ENCODE data around the gene ICA1L.

ICA1L gene

DNA sequence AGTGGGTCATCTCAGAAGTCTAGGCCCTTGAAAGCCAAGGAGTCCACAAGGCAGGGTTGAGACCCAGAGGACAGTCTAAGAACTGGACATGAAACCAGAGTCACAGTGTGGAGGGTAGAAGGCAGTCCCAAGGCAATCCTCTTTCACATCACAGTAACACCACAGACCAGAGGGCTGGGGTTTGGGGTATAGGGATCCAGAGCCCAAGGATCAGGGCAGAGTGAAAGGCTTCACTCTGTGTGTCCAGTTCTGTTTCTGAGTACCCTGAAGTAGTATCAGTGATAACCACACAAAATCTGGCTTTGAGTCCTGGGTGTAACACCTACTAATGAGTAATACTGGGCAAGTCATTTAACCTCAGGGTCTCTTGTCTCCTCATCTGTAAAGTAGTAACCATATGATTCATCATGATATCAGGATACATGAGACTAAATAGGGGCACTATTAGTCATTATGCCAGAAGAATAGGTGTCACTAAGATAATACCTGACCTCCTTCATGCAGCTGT lies 91.0 kb downstream of the ICA1L start:
- DNase-seq: no peak

DNA sequence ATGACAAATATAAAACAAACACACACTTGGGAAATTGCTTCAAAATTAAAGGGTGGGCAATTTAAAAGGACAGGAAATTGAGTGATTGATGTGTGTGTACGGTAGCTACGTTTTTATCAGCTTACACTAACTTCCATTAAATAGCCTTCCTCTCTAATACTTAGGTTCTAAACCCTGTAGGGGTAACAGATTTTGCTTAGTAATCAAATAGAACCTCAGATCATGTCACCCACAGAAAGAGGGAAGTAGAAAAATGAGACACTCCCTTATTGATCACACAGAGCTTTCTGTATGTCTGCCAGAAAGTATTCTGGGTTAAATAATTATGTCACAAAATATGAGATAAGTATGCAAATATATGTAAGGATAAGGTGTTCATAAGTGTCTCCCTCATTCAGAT lies 93.3 kb downstream of the ICA1L start:
- DNase-seq: no peak

DNA sequence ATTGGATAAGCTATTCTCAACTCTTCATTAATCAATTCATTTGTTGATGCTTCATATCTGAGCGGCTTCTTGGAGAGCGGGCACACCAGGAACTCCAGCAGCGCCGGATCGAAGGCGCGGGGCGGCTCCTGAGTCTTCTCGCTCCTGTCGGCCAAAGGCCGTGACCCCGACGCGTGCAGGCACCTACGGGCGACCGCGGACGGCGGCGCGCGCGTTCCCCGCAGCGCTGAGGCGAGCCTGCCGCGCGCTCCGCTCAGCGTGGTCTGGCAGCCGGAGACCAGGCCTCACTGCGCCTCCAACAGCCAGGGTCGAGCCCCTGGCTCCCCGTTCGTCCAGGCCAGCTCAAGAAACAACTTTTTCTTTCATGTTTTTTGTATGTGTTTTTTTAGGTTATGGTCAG lies 97.5 kb downstream of the ICA1L start:
- no peak for DNase-seq

DNA sequence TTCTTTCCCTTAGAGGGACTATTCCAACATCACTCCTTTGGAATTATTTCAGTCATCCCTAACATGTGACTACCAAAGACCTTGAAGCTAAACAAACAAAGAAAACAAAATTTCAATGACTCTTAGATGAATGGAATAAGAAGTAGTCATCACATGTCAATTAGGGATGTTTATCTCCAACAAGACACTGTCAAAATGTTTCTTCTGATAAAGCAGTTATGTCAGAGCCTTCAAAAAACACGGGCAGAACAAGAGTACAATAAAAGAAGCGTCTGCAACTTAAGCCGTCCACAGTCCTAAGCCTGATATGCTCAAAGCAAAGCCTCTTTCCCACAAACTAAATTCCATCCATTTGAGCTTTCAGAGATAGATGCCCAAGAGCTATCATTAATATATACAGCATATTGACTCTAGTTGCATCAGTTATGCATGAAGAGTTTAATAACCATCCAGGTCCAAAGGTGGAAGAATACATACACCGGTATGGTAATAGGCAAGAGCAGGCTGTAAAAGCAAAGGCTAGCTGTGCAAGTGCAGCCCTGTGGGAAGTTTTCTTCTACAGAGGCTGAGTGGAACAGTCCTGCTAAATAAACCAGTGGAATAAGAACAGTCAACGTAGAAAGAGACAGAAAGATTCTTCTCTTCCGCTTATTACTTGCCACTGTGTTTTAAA lies 98.1 kb downstream of the ICA1L start:
- DNase-seq: no peak

DNA sequence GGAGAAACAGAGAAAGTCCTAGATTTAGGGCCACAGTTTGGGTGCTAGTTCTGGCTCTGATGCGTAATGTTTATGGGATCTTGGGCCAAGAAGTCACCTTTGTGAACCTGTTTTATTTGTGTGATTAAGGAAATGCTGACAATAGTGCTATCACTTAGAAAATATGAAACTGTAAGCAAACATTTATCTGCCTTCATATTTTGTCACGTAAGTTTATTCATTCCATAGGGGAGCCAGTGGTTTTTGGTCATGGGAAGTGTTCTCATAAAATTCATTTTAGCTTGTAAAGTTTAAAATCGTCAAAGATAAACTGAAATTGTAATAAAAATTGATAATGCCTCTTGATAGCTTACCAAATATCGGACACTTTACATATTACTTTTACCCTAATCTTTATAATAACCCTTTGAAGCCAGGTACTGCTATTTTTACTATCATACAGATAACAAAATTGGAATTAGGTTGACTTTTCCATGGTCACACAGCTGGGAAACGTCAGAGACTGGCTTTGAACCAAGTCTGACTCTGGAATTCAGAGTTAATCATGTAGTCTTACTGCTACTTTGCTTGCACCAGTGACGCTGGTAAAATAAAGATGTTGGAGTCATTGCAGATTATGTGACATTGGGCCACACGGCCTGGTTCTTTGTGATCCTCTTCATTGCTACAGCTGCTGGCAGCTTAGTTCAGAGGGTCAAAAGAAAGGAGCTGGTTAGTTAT lies 99.7 kb downstream of the ICA1L start:
- no peak for DNase-seq

DNA sequence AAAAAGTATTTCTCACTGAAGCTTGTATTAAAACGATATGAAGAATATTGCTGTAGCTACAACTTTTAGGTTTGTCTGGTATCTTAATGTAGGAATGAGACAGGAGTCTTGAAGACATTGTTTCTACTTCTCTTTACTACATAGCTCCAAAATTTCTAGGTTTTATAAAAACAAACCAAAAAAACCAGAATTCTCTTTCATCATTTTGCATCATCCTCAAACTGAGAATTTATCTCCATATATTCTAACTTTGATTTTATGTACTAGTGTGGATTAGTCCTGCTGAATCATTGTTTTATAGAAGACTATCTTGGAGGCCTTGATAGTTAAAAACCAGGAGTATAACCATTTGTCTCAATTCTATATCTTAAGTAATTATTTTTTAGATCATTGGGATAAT lies 100.2 kb downstream of the ICA1L start:
- no peak for DNase-seq

DNA sequence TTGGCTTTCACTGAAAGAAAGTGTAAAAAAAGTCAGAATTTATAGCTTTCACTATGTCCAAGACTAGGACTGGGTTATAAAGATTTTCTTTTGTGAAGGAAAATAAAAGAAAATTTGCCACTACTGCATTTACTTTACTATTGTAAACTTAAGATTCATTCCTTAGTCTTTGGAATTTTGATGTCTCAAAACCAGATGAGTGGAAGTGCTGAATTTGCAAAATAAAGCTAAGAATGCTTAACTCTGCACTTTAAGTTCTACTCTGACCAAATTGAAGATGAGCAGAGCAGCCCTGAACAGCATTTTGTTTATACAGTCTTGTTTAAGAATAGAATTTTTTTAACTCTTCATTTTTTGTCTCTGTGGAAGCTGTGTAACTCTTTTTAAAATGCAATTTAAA lies 102.4 kb downstream of the ICA1L start:
- no peak for DNase-seq

DNA sequence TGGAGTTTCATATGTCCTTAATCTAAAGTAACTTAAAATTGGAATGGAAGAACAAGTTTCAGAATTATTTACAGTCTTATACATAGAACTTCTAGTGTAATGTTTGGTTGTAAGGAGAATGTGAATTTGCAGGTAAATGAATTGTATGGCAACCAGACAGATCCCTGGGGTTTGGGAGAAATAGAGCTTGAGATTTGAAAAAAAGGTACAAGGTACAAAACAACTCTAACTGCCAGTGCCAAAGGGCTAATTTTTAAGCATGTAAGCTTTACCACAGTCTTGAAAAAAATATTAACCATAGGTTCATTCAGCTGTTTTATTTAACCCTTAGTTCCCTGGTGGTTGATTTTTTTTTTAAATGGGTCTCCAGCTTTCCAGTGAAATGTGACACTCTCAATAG lies 103.3 kb downstream of the ICA1L start:
- no peak for DNase-seq

DNA sequence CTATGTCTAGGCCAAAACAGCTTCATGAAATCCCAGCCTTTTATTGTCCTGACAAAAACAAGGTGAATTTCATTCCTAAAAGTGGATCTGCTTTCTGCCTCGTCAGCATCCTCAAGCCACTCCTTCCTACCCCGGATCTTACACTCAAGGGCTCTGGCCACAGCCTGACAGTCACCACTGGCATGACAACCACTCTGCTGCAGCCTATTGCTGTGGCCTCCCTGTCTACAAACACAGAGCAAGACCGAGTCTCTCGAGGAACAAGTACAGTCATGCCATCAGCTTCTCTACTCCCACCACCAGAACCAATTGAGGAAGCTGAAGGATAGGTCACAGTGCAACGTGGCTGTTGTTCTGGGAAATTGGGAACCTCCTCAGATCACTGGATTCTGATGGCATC lies 106.1 kb downstream of the ICA1L start:
- DNase-seq: no peak

DNA sequence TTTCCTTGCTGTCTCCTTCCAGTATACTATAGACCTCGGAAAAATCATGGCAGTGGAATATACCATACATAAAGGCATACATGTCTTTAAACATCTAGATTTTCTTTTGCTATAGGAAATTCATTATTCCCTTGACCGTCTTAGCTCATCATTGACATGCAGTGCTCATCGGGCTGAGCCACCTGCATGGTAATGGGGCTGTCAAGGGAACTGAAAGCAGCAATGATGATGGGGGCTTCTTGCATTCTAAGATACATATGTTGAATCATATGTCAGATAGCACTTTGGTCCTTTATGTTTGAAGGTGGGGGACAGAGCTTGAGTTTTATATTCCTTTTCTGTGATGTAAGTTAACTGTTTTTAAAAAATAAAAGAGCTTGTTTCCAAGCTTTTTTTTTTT lies 106.6 kb downstream of the ICA1L start:
- DNase-seq: no peak

DNA sequence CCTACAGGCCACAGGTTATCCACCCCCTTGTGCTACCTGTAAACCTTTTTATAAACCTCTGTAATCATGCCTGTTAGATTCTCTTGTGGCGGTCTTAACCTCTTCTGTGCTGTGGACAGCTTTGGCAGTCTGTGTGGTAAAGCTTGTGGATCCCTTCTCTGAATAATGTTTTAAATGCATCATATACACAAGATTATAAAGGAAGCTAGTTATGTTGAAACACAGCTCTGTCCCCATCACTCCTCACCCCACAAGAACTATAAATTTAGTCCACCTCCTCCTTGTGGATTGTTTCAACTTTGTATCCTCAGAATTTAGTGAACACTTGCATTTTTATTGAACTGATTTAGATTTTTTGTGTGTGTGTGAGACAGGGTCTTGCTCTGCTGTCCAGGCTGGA lies 107.7 kb downstream of the ICA1L start:
- no peak for DNase-seq

DNA sequence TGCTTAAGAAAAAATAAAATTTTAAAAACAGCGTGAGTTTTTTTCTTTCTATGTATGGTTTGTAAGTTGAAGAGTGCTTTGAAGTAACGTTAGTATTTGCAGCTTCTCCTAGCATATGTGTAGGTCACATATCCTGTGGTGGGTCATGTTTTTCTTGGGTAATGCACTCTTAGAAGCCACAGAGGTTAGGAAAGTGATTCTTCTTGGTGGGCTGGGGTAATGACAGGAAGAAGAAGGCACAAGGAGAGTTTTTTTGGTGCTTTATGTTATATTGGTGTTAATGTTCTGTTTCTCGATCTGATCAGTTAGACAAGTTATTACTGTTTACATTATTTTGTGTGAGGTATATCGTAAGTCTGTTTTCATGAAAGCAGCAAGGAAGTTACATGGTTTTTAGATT lies 109.0 kb downstream of the ICA1L start:
- DNase-seq: peak; percentile 43

DNA sequence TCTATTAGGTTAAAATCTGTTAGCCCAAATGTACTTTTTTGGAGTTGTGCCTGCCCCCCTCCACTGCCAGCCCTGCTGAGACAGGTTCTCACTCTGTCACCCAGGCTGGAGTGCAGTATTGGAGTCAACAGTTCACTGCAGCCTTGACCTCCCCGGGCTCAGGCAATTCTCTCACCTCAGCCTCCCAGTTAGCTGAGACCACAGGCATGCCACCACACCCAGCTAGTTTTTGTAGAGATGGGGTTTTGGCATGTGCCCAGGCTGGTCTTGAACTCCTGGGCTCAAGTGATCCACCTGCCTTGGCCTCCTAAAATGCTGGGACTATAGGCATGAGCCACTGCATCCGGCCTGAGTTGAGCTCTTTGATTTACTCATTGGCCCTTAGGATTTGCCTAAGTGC lies 110.7 kb downstream of the ICA1L start:
- DNase-seq: no peak

DNA sequence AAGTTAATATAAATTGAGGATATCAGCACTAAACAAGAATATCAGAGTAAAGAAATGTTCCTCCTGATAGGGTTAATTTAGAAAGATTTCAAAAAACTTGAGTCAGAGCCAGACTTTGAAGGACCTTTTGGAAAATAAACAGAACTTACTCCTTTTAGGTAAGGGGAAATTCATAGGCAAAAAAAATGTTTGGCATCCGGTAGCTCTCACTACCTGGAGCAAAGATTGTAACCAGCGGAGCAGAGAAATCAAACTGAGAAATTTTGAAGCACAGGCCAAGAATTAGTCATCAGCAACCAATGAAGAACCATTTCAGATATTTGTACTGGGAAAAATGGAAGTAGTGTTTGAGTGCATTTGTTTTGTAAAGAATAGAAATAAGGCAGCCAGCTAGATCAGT lies 113.0 kb downstream of the ICA1L start:
- DNase-seq: no peak

DNA sequence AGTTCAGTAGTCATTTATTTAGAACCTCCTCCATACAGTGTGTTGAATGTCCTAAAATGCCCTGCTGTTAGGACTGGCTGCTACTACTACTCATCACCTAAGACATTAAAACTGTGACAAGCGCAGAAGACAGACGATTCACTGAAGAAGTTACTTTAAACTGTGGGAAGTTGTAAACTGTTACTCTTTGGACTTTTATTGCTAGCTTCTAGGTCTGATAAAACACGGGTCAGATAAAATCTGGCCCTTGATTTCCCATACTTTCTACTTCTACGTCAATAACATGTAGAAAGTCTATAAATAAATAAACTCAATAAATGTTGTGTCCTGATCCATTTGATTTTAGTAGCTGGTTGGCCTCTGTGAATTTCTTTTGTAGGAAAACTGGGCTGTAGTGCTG lies 113.4 kb downstream of the ICA1L start:
- no peak for DNase-seq

DNA sequence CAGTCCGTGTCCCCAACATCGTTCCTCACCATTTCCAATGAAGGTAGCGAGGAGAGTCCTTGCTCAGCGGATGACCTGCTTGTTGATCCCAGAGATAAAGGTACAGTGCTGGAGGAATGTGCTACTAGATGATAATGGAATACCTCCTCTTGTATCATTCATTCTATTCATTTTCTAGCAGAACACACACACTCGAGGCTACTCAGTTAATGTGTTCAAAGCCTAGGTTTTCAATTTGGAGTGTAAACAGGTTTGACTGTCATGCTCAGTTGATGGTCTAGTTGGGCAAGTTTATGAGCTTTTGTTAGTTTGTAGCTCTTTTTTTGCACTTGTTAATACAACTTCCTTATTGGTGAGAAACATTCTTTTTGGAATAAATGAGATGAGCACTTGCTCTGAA lies 114.2 kb downstream of the ICA1L start:
- no peak for DNase-seq

DNA sequence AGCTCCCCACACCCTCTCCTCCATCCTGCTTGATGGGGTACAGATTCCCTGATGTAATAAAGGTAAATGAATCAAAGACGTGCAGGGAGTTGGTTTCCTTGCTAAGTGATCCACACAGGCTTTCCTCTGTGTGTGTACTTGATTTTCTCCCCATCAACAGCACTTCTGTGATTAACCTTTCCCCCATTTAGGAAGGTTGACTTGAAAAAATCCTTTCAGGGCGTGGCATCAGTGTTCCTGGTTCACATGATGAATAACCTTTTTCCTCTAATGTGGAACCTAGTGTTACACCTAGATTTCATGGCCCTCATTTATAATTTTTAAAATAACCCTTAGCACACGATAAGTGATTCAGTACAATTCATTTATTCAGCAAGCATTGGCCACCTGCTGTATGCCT lies 115.0 kb downstream of the ICA1L start:
- DNase-seq: no peak

DNA sequence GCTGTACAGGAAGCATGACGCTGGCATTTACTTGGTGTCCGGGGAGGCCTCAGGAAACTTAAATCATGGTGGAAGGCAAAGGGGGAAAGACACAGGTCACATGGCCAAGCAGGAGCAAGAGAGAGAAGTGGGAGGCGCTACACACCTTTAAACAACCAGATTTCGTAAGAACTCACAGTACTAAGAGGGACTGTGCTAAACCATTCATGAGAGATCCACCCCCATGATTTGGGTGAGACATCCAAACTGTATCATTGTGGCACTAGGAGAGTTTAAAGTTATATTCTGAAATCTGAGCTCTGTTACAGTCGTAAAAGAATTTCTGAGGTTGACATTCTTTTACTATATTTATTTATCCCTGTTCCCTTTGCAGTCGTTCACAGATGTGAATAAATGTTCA lies 116.6 kb downstream of the ICA1L start:
- DNase-seq: no peak

DNA sequence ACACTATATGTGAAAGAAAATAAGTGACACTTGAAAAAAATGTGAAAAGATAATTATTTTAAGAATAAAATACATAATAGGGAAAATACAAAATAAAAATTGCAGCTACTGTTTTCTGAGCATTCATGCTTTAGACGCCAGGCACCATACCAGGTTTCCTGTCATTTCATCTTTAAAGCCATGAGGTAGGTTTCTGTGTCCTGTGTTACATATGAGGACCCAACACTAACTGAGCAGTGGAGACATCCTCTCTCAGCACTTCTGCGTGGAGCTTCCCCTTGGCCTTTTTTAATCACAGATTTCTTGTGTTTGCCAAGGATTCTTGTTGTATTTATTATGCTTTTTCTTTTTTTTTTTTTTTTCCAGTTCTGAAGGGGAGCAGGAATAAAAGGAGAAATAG lies 119.5 kb downstream of the ICA1L start:
- DNase-seq: no peak

DNA sequence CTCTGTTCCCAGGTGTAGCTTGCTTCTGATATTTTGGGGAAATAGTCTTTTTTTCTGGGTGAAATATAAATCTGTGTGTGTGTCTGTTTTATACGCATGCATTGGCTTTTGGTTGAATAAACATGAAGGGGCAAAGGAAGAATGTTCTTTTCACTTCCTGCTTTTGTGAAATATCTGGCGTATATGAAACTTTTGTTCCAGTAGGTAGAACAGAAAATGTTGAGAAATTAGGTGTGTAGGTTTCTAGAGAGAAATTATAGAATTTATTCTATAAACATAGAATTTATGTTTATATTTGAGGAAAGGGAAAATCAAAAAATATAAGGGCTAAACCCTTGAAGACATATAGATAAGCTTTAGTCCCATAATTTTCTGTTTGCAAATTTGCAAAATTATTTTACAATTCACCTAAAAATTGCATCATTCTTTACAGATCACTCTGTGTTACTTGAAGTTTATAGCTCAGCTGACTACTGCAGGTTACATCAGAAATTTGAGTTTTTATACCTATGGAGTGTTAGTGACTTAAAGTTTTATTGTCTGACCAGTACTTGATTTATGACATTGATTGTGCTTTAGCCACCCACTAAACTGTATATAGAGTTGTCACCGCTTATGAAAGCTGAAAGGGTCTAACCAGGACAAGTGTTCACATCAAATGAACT lies 120.7 kb downstream of the ICA1L start:
- no peak for DNase-seq

DNA sequence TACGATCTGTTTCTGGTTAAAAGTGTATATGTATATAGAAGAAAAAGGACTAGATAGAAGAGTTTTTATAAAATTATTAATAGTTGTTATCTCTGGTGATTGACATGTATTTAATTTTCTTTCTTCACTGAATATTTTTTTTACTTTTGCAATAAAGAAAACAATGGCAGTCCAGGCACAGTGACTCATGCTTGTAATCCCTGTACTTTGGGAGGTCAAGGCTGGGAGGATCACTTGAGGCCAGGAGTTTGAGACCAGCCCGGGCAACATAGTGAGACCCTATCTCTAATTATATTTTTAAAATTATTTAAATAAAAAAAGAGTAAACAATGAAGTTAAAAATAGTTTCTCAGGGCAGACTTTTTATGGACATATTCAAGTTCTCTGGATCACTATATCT lies 122.1 kb downstream of the ICA1L start:
- DNase-seq: no peak

DNA sequence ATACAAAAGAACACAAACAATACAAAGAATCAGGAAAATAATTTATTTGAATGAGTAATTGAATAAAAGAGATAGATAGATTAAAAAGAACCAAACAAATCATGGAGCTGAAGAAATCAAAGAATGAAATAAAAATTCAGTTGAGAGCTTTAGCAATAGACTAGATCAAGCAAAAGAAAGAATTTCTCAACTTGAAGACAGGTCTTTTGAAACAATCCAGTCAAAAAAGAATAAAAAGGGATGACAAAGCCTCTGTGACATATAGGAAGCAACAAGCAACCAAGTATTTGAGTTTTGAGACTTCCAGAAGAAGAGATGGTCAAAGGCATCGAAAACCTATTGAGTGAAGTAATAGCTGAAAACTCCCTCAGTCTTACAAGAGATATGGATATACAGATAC lies 128.0 kb downstream of the ICA1L start:
- no peak for DNase-seq

DNA sequence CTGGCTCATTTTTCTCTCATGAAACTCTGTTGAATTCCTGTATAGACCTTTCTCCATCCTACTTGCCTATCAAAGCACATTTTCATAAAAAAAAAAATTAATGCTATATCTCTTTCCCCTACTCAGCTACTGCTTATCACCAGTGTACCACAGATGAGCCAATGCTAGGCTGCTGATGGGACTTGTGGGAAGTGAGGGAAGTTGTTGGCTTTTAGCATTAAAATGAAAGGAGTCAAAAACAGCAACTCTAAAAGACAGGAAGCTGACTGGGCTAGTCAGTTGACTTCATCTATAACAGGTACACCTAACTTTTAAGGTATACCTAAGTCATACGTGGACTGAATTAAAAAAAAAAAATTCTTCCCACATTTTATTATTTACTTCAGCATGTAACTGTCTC lies 134.7 kb downstream of the ICA1L start:
- no peak for DNase-seq

DNA sequence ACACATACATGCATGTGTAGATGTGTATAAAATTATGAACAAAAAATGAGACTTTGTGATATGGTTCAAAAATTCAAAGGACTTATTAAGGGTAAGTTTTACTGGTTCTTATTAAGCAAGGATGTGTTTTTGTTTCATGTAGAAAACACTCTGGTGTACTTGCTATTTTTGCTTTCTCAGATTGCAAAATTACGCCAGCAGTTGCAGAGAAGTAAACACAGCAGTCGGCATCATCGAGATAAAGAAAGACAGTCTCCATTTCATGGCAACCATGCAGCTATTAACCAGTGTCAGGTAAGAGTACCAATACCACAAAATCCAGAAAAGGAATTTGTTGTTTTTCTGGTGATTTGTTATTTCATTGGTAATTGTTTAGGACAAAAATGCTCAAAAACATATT lies 145.5 kb downstream of the ICA1L start:
- no peak for DNase-seq

Measured in CD4-positive, alpha-beta T cell treated with Interleukin-4 for 4 hours (primary cell).